Measurements from ENCODE around the gene AHR.

AHR gene

GRCh38 chr7:17311194-17311593 lies 12.7 kb downstream of the AHR start:
- Mint-ChIP-seq H3K9me3 (no peaks in the 10 kb centered on the region), H3K27ac (no peak overlapping the region), H3K36me3 (ENCODE audit: low read depth) (peaks cover 50% of the 10 kb centered on the region), H3K4me1 (ENCODE audit: low read depth) (peaks cover 12% of the 10 kb centered on the region), H3K4me3 (no peak overlapping the region), H3K27me3 (no peaks in the 10 kb centered on the region)
- intact Hi-C loops (cut with micrococcal nuclease) = no loop called here

- intact Hi-C loops (cut with micrococcal nuclease) = no loop called here
- H3K4me3 Mint-ChIP-seq = no peak overlapping the region
- H3K27me3 Mint-ChIP-seq = no peaks in the 10 kb centered on the region
- peaks cover 58% of the 10 kb centered on the region for H3K36me3 Mint-ChIP-seq (ENCODE audit: low read depth)
- no peak overlapping the region for H3K27ac Mint-ChIP-seq
- no peaks in the 10 kb centered on the region for H3K9me3 Mint-ChIP-seq
- peaks cover 17% of the 10 kb centered on the region for H3K4me1 Mint-ChIP-seq (ENCODE audit: low read depth)
These were observed 13.5 kb downstream of the AHR start for GRCh38 chr7:17311952-17312351.

GRCh38 chr7:17312641-17313040 lies 14.2 kb downstream of the AHR start:
- intact Hi-C loops (cut with micrococcal nuclease) = no loop called here
- H3K9me3 Mint-ChIP-seq = no peaks in the 10 kb centered on the region
- no peak overlapping the region for H3K4me3 Mint-ChIP-seq
- peaks cover 17% of the 10 kb centered on the region for H3K4me1 Mint-ChIP-seq (ENCODE audit: low read depth)
- H3K27ac Mint-ChIP-seq = no peak overlapping the region
- H3K27me3 Mint-ChIP-seq = no peaks in the 10 kb centered on the region
- H3K36me3 Mint-ChIP-seq (ENCODE audit: low read depth) = peaks cover 60% of the 10 kb centered on the region

GRCh38 chr7:17313194-17313593 lies 14.7 kb downstream of the AHR start:
- H3K27ac Mint-ChIP-seq = no peak overlapping the region
- no peaks in the 10 kb centered on the region for H3K27me3 Mint-ChIP-seq
- H3K4me3 Mint-ChIP-seq = no peak overlapping the region
- H3K9me3 Mint-ChIP-seq = no peaks in the 10 kb centered on the region
- peaks cover 66% of the 10 kb centered on the region for H3K36me3 Mint-ChIP-seq (ENCODE audit: low read depth)
- peaks cover 18% of the 10 kb centered on the region for H3K4me1 Mint-ChIP-seq (ENCODE audit: low read depth)
- intact Hi-C loops (cut with micrococcal nuclease) = no loop called here

GRCh38 chr7:17315974-17316373 lies 17.5 kb downstream of the AHR start:
- peaks cover 28% of the 10 kb centered on the region for H3K4me1 Mint-ChIP-seq (ENCODE audit: low read depth)
- H3K27ac Mint-ChIP-seq = no peak overlapping the region
- H3K27me3 Mint-ChIP-seq = no peaks in the 10 kb centered on the region
- no peak overlapping the region for H3K4me3 Mint-ChIP-seq
- no peaks in the 10 kb centered on the region for H3K9me3 Mint-ChIP-seq
- H3K36me3 Mint-ChIP-seq (ENCODE audit: low read depth) = peaks cover 73% of the 10 kb centered on the region
- intact Hi-C loops (cut with micrococcal nuclease) = no loop called here

GRCh38 chr7:17318146-17318545 lies 19.7 kb downstream of the AHR start:
- peaks cover 67% of the 10 kb centered on the region for H3K36me3 Mint-ChIP-seq (ENCODE audit: low read depth)
- intact Hi-C loops (cut with micrococcal nuclease) = no loop called here

GRCh38 chr7:17319164-17320101 lies 21.0 kb downstream of the AHR start:
- intact Hi-C loops (cut with micrococcal nuclease) = no loop called here
- Mint-ChIP-seq H3K9me3 (no peaks in the 10 kb centered on the region), H3K27me3 (no peaks in the 10 kb centered on the region), H3K4me1 (ENCODE audit: low read depth) (peaks cover 30% of the 10 kb centered on the region), H3K27ac (no peak overlapping the region), H3K36me3 (ENCODE audit: low read depth) (peaks cover 72% of the 10 kb centered on the region), H3K4me3 (no peak overlapping the region)

More at GRCh38 chr7:17318146-17318545, 19.7 kb downstream of the AHR start:
- Mint-ChIP-seq H3K27ac (no peak overlapping the region), H3K9me3 (no peaks in the 10 kb centered on the region), H3K27me3 (no peaks in the 10 kb centered on the region), H3K4me3 (no peak overlapping the region), H3K4me1 (ENCODE audit: low read depth) (peaks cover 32% of the 10 kb centered on the region)

- H3K4me1 Mint-ChIP-seq (ENCODE audit: low read depth) = peaks cover 30% of the 10 kb centered on the region
These were observed 21.6 kb downstream of the AHR start for GRCh38 chr7:17320102-17320497.

GRCh38 chr7:17320657-17321056 lies 22.2 kb downstream of the AHR start:
- H3K4me3 Mint-ChIP-seq = no peak overlapping the region
- H3K27me3 Mint-ChIP-seq = no peaks in the 10 kb centered on the region
- H3K36me3 Mint-ChIP-seq (ENCODE audit: low read depth) = peaks cover 73% of the 10 kb centered on the region
- H3K27ac Mint-ChIP-seq = no peak overlapping the region
- H3K9me3 Mint-ChIP-seq = no peaks in the 10 kb centered on the region
- intact Hi-C loops (cut with micrococcal nuclease) = no loop called here
- peaks cover 33% of the 10 kb centered on the region for H3K4me1 Mint-ChIP-seq (ENCODE audit: low read depth)

More at GRCh38 chr7:17320102-17320497, 21.6 kb downstream of the AHR start:
- Mint-ChIP-seq H3K36me3 (ENCODE audit: low read depth) (peaks cover 73% of the 10 kb centered on the region), H3K27me3 (no peaks in the 10 kb centered on the region), H3K9me3 (no peaks in the 10 kb centered on the region), H3K27ac (no peak overlapping the region), H3K4me3 (no peak overlapping the region)
- intact Hi-C loops (cut with micrococcal nuclease) = no loop called here

- intact Hi-C loops (cut with micrococcal nuclease) = no loop called here
- Mint-ChIP-seq H3K4me1 (ENCODE audit: low read depth) (peaks cover 22% of the 10 kb centered on the region), H3K27ac (no peak overlapping the region), H3K4me3 (no peak overlapping the region), H3K9me3 (no peaks in the 10 kb centered on the region), H3K27me3 (no peaks in the 10 kb centered on the region), H3K36me3 (ENCODE audit: low read depth) (peaks cover 70% of the 10 kb centered on the region)
These were observed 26.9 kb downstream of the AHR start for GRCh38 chr7:17325364-17325763.

- intact Hi-C loops (cut with micrococcal nuclease) = no loop called here
- no peaks in the 10 kb centered on the region for H3K27me3 Mint-ChIP-seq
- H3K27ac Mint-ChIP-seq = no peak overlapping the region
- no peak overlapping the region for H3K4me3 Mint-ChIP-seq
- no peaks in the 10 kb centered on the region for H3K9me3 Mint-ChIP-seq
- H3K4me1 Mint-ChIP-seq (ENCODE audit: low read depth) = peaks cover 20% of the 10 kb centered on the region
- H3K36me3 Mint-ChIP-seq (ENCODE audit: low read depth) = peaks cover 72% of the 10 kb centered on the region
These were observed 27.9 kb downstream of the AHR start for GRCh38 chr7:17326378-17326777.

GRCh38 chr7:17328641-17329040 lies 30.2 kb downstream of the AHR start:
- H3K27ac Mint-ChIP-seq = no peak overlapping the region
- no peak overlapping the region for H3K4me3 Mint-ChIP-seq
- peaks cover 15% of the 10 kb centered on the region for H3K4me1 Mint-ChIP-seq (ENCODE audit: low read depth)
- intact Hi-C loops (cut with micrococcal nuclease) = no loop called here
- H3K9me3 Mint-ChIP-seq = no peaks in the 10 kb centered on the region
- peaks cover 69% of the 10 kb centered on the region for H3K36me3 Mint-ChIP-seq (ENCODE audit: low read depth)
- H3K27me3 Mint-ChIP-seq = no peaks in the 10 kb centered on the region

GRCh38 chr7:17329440-17329839 lies 31.0 kb downstream of the AHR start:
- no peak overlapping the region for H3K27ac Mint-ChIP-seq
- no peaks in the 10 kb centered on the region for H3K9me3 Mint-ChIP-seq
- intact Hi-C loops (cut with micrococcal nuclease) = no loop called here
- no peak overlapping the region for H3K4me3 Mint-ChIP-seq
- H3K4me1 Mint-ChIP-seq (ENCODE audit: low read depth) = peaks cover 15% of the 10 kb centered on the region
- peaks cover 74% of the 10 kb centered on the region for H3K36me3 Mint-ChIP-seq (ENCODE audit: low read depth)
- no peaks in the 10 kb centered on the region for H3K27me3 Mint-ChIP-seq

- H3K27me3 Mint-ChIP-seq = no peaks in the 10 kb centered on the region
- no peaks in the 10 kb centered on the region for H3K9me3 Mint-ChIP-seq
- intact Hi-C loops (cut with micrococcal nuclease) = no loop called here
- H3K4me3 Mint-ChIP-seq = no peak overlapping the region
- peaks cover 9% of the 10 kb centered on the region for H3K4me1 Mint-ChIP-seq (ENCODE audit: low read depth)
- peaks cover 73% of the 10 kb centered on the region for H3K36me3 Mint-ChIP-seq (ENCODE audit: low read depth)
- H3K27ac Mint-ChIP-seq = no peak overlapping the region
These were observed 33.5 kb downstream of the AHR start for GRCh38 chr7:17331891-17332501.
